ENCODE measurements around the gene SUMO4.
"Not testable (repeated sequence)": the region's sequence is repeated elsewhere in the genome, so short reads cannot be mapped to it uniquely, and the experiment has no call there.

SUMO4 gene

DNA sequence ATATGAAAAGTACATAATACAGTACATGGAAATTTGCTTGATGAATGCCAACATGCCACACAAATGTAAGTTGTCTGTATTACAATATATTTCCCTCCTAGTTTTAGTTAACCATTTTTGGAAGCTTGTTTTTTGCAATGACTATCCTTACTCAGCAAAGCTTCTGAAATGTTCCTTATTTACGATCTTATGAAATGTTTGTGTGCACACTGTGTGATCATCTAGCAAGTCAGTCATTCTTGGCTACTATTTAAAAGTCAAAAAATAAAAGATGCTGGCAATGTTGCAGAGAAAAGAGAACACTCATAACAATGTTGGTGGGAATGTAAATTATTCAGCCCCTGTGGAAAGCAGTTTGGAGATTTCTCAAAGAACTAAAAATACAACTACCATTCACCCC, 33.8 kb downstream of the SUMO4 start:
- DNase-seq = no peak

DNA sequence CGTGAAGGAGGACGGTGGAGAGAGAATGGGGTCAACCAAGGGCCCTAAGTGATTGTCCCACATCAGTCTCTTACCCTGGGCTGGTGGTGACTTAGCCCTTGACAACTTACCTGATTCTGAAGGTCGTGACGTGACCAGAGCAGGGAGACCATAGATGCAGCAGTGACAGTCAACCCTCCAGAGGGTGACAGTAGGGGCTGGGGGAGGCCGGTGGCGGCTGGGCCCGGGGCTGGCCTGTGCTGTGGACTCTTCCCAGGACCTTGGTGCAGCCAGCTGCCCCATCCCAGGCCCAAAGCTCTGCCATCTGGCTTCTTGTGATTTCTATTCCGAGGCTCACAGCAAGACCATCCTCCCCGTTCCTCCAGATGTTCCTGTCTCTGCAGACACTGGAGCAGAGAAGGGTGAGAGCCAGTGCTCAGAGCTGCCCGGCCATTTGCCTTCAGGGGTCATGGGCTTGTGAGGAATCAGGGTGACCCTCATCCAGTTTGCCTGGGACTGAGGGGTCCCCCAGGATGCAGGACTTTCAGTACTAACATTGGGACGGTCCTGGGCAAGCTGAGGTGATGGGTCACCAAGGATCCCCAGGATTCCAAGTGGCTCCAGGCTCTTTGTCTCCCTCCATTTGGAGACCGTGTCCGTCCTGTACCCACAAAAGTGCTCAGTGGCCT, 36.0 kb downstream of the SUMO4 start:
- DNase-seq = no peak

DNA sequence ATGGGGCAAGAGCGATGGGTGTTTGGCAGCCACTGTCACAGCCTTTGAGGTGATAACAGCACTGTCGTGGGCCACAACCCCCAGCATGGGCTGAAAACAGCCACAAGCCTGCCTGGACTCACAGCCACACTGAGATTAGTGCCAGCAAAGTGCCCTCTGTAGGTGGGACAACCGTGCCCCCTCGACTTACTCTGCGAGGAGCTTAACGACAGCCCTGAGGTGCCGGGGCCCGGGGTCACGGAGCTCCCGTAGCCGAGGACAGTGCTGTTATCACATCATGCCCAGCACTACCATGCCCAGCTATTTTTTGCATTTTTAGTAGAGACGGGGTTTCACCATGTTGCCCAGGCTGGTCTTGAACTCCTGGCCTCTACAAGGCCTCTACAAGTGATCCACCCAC, 36.6 kb downstream of the SUMO4 start:
- no peak for DNase-seq

DNA sequence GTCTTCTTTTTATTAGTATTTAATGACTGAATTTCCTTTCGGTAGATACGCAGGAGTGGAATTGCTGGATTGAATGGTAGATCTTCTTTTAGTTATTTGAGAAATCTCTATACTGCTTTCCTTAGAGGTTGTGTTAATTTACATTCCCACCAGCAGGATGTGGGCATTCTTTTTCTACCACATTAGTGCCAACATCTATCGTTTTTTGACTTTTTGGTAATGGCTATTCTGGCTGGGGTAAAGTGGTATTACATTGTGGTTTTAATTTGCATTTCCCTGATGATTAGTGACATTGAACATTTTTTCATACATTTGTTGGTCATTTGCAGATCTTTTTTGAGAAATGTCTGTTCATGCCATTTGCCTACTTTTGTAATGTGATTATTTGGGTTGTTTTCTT, 37.1 kb downstream of the SUMO4 start:
- no peak for DNase-seq

DNA sequence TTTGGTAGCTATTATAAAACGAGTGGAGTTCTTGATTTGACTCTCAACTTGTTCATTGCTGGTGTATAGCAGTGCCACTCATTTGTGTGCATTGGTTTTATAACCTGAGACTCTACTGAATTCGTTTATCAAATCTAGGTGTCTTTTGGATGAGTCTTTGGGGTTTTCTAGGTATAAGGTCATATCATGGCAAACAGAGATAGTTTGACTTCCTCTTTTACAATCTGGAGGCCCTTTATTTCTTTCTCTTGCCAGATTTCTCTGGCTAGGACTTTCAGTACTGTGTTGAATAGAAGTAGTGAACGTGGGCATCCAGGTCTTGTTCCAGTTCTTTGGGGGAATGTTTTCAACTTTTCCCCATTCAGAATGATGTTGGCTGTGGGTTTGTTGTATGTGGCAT, 38.8 kb downstream of the SUMO4 start:
- no peak for DNase-seq

DNA sequence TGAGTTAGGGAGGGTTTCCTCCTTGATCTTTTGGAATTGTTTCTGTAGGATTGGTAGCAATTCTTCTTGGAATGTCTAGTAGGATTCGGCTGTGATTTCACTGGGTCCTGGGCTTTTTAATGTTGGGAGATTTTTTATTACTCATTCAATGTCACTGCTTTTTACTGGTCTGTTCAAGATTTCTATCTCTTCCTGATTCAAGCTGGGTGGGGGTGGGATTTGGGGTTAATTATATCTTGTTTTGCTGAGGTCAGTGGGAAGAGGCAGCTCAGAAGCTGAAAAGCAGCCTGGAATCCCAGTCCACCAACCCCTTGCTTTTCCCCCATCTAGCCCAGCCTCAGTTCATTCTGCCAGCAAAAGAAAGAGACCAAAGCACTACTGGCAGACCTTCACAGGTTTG, 39.6 kb downstream of the SUMO4 start:
- DNase-seq = no peak

DNA sequence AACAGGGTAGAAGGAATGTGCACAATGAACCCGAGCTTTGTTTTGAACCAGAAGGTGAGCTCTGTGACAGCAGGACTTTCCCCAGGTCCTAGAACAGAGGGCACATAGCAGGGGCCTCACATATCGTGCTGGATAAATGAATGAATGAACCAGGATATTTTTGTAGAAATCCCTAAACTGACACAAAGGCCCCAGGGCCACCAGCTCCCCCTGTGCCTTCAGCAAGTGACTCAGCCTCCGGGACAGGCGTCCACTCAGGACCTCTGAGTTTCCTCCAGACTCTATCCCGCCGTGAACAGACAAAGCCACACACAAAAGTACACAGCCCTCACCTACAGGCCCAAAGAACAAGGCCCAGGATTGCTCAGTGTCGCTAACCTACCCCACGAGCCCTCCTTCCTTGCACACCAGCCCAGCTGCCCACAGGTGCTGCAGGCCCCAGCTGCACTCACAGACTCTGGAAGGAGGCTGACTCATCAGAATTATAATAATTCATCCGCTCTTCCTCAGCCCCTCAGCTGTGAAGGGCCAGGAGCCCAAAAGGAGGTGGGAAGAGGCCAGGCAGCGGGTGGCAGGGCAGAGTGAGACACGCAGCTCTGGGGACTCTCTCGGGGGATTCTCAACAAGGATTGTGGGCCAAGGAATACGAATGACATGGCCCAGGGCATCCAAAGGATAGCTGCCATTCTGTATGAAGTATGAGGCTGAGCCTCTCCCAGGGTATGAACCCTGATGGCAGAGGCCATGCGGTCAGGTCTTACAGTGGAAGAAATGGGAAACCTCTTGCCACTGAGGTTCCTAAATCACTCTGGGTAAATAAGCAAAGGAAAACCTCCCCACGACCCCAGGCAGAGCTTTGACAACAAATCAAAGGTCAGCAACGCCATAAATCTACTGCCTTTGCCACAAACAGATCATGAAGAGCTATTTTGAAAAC, 40.9 kb downstream of the SUMO4 start:
- DNase-seq = no peak

DNA sequence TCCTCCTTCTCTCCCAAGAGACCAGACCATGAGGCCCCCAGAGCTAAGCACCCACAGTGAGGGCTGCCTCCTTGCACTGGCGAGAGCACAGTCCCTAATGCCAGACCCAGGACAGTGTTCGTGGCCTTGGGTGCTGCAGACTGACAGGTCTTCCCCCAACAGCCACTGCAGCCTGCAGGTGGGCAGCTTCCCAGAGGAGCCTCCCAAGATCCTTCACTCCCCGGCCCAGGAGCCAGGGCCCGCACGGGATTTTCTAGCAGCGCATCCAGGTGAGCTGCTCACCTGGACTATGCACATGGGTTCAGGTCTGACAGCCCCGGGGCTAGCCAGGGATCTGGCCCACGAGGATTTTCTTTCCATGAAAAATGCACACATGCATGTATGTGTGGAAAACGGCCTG, 41.7 kb downstream of the SUMO4 start:
- DNase-seq = no peak

DNA sequence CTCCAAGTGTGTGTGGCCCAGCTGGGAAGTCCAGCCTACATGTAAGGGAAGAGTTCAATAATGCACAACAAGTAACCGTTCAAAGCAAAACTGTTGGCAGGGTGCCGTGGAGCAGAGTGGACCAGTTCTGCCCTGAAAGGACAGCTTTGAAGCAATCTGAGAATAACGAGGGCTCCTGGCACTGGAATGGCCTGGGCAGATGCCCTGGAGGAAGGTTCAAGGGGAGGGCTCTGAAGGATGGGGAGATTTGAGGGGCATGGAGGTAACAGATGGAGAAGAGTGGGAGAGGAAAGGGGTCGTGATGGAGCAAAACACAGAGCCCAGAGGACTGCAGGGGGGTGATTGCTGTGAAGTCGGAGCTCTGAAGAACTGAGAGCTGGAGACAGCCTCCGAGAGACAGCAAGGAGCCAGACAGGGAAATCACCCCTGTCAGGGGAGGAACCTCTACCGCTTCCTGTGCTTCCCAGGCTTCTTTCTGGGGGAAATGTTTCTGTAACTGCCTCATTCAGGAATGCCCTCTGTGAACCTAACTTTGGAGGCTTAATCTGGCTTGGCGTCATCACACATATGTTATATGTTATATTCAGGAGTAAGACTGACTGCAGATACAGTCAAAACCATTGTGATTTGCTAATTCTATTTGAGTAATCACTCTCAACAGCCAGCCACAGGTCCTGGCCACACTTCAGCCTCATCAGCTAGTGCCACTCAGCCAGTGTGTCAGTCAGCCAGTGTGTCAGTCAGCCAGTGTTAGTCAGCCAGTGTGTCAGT, 43.5 kb downstream of the SUMO4 start:
- peak; percentile 8 for DNase-seq

DNA sequence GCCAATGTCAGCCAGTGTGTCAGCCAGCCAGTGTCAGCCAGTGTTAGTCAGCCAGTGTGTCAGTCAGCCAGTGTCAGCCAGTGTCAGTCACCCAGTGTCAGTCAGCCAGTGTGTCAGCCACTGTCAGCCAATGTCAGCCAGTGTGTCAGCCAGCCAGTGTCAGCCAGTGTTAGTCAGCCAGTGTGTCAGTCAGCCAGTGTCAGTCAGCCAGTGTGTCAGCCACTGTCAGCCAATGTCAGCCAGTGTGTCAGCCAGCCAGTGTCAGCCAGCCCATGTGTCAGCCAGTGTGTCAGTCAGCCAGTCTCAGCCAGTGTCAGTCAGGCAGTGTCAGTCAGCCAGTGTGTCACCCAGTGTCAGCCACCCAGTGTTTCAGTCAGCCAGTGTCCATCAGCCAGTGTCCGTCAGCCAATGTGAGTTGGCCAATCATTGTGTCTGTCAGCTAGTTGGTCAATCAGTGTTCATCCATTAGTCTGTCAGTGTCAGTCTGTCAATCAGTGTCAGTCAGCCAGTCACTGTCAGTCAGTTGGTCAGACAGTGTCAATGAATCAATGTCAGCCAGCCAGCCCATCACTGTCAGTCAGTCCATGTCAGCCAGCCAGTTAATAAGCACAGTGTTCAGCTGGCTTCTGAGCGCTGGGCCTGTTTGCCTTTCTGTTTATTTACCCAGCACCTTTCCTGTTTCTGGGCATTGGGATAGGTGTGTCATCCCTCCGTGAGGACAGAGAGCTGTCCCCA, 44.5 kb downstream of the SUMO4 start:
- DNase-seq = not testable (repeated sequence)

DNA sequence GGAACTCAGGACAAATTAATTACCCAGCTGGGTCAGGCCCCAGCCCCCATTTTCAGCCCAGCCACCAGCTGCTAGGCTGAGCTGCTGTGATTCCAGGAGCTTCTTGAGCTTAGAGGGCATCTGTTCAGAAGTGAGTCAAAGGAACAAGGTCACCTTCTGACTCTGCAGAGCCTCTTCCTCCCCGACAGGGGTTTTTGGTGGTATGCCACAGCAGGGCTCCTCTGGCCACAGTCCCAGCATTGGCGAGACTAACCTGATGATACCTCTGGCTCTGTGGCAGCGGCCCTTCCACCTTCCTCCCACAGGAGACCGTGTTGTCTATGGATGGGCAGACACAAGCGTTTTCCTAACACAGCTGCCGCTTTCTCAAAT, 45.0 kb downstream of the SUMO4 start:
- no peak for DNase-seq

DNA sequence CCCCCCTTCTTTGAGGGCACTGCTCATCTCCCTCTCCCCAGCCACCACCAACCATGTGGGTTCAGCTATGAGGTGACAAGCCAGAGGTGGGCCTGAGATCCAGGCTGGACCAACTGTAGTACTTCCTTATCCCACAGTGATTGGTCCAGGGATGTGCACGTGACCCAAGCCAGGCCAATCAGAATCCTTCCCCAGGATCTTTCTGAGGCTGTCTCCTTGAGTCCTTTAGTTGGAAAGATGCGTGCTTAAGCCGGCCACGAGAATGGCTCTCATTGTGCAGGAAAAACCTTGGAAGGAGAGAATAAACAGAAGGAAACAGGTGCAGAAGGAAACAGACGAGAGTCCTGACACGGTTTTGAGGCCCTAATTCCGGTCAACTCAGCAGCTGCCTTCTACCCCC, 45.5 kb downstream of the SUMO4 start:
- no peak for DNase-seq

DNA sequence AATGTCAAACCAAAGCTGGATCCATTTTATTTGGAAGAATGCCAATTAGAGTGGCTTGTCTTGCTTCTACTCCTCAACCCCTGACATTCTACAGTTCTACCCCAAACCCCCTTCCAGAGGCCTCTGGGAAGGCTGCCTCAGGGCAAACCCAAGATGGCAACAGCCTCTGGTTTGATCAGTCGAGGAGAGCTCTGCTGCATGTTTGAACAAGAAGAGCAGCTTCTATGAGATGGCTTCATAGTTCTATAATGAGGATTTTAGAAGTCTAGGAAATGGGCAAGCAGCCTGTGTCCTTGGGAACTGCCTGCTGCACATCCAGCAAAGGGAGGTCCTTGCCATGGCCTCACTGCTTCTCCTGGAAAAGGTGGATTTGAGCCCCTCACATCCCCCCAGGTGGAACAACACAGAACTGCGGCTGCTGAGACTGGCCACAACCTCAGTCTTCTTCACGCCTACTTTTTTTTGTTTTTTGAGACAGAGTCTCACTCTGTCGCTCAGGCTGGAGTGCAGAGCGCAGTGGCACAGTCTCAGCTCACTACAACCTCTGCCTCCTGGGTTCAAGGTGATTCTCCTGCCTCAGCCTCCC, 46.8 kb downstream of the SUMO4 start:
- DNase-seq = no peak

DNA sequence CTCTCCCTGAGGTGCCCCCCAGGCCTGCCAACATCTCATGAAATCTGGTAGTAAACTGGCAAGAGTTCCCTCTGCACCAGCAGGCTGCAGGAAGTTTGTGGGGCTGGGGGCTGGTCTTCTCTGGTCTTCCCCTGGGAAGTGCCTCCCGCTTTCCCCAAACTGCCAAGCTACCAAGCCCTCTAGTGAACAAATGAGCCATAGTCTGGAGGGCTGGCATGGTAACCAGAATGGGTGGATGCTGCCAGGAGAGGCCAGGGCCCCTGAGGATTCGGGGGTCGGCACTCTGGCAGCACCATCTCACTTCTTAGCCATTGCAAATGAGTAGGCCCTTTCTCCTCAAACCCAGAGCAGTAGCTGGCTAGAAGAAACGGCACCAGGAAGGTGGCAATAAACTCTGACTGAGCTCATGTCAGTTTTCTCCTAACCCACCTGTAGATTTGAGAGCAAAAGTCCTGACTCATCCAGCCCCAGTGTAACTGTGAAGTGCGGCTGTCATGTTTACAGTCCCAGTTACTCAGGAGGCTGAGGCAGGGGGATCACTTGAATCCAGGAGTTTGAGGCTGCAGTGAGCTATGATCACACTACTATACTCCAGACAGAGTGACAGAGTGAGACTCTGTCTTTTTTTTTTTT, 48.9 kb downstream of the SUMO4 start:
- no peak for DNase-seq

DNA sequence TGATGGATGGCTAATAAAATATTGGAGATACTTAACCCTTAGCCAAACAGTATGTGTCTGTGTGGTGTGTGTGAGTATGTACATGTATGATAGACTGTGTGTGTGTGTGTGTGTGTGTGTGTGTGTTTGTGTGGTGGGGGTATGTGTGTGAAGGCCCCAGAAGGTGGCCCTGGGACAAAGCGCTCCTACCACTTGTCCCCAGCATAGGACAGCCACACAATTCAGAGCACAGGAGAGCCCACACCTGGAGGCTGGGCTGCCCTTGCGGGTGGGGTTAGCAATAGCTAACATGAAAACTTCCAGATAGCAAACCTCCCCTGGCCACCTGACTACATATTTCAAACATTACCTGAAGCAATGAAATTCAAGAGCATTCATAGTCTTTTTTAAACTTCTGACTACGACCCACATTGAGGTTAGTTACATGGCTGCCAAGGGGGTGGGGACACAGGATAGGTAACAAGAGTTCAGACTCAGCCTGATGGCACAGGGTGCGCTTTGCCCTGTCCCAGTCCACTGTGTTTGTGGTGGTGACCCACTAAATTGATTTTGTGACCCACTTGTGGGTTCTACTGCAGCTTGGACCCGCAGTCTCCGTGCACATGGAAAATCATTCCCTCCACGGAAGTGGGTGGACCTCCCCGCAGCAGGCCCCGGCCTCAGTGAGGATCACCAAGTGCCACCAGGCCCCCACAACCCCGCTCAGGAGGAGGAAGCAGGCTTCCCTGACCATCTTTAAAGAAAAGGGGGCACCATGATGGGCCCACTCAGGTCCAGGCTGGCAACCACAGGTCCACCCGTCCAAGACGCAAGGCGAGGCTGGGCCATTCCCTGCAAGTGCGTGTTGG, 50.0 kb downstream of the SUMO4 start:
- DNase-seq = no peak

Data from NCI-H226 (cell line).